ENCODE results near the gene FAM83E. TPM values are rescaled to one million over a fixed set of nuclear protein-coding genes. Genes with fewer than 3 reads are reported as not detected.
A peak's percentile ranks its signal among the peaks of the same experiment; 100 is the strongest.

FAM83E gene
- total RNA-seq, 1 donor from 2014 or later: 3.7 TPM

- Mint-ChIP-seq H3K36me3 (peaks cover 8% of the 10 kb centered on the region), H3K27ac (peak overlapping the region; percentile 78)
Measured at GRCh38 chr19:48644839-48645619, 30.2 kb upstream of the FAM83E start.

GRCh38 chr19:48644355-48644754, 29.5 kb upstream of the FAM83E start:
- no peak for TF ChIP-seq CTCF (IDR thresholded peaks at IDR 0.05; ENCODE audit: unreplicated experiment)
- no peak for DNase-seq (ENCODE audit: low spot score in 2 of 2, unreplicated experiment in 2 of 2)
- H3K4me1 Mint-ChIP-seq: peaks cover 18% of the 10 kb centered on the region
- peak overlapping the region; percentile 78 for H3K27ac Mint-ChIP-seq
- peaks cover 9% of the 10 kb centered on the region for H3K36me3 Mint-ChIP-seq
- H3K4me3 Mint-ChIP-seq: peak overlapping the region; percentile 81
- H3K27me3 Mint-ChIP-seq (ENCODE audit: low read depth): no peaks in the 10 kb centered on the region
- no peaks in the 10 kb centered on the region for H3K9me3 Mint-ChIP-seq

More at GRCh38 chr19:48644839-48645619, 30.2 kb upstream of the FAM83E start:
- Mint-ChIP-seq H3K4me1 (peaks cover 18% of the 10 kb centered on the region), H3K9me3 (no peaks in the 10 kb centered on the region), H3K27me3 (ENCODE audit: low read depth) (no peaks in the 10 kb centered on the region), H3K4me3 (peak overlapping the region; percentile 81)
- TF ChIP-seq CTCF (IDR thresholded peaks at IDR 0.05; ENCODE audit: unreplicated experiment): no peak
- DNase-seq (ENCODE audit: low spot score in 2 of 2, unreplicated experiment in 2 of 2): peak in 1 of 2 experiments; percentile 74

GRCh38 chr19:48642862-48643261, 28.0 kb upstream of the FAM83E start:
- DNase-seq (ENCODE audit: low spot score in 2 of 2, unreplicated experiment in 2 of 2): no peak
- no peak overlapping the region for H3K27ac Mint-ChIP-seq
- no peaks in the 10 kb centered on the region for H3K9me3 Mint-ChIP-seq
- peaks cover 27% of the 10 kb centered on the region for H3K4me1 Mint-ChIP-seq
- H3K36me3 Mint-ChIP-seq: peaks cover 18% of the 10 kb centered on the region
- no peak overlapping the region for H3K4me3 Mint-ChIP-seq
- no peak for TF ChIP-seq CTCF (IDR thresholded peaks at IDR 0.05; ENCODE audit: unreplicated experiment)
- no peaks in the 10 kb centered on the region for H3K27me3 Mint-ChIP-seq (ENCODE audit: low read depth)

GRCh38 chr19:48641850-48642249, 27.0 kb upstream of the FAM83E start:
- H3K36me3 Mint-ChIP-seq: peaks cover 18% of the 10 kb centered on the region
- H3K27me3 Mint-ChIP-seq (ENCODE audit: low read depth): no peaks in the 10 kb centered on the region
- H3K27ac Mint-ChIP-seq: no peak overlapping the region

GRCh38 chr19:48639483-48640375, 24.9 kb upstream of the FAM83E start:
- Mint-ChIP-seq H3K27me3 (ENCODE audit: low read depth) (no peaks in the 10 kb centered on the region), H3K4me1 (peaks cover 30% of the 10 kb centered on the region), H3K27ac (no peak overlapping the region), H3K9me3 (no peaks in the 10 kb centered on the region), H3K36me3 (peaks cover 18% of the 10 kb centered on the region), H3K4me3 (no peak overlapping the region)
- no peak for TF ChIP-seq CTCF (IDR thresholded peaks at IDR 0.05; ENCODE audit: unreplicated experiment)
- no peak for DNase-seq (ENCODE audit: low spot score in 2 of 2, unreplicated experiment in 2 of 2)

More at GRCh38 chr19:48641850-48642249, 27.0 kb upstream of the FAM83E start:
- Mint-ChIP-seq H3K4me1 (peaks cover 30% of the 10 kb centered on the region), H3K4me3 (no peak overlapping the region), H3K9me3 (no peaks in the 10 kb centered on the region)
- no peak for TF ChIP-seq CTCF (IDR thresholded peaks at IDR 0.05; ENCODE audit: unreplicated experiment)
- DNase-seq (ENCODE audit: low spot score in 2 of 2, unreplicated experiment in 2 of 2): no peak
